CD4-positive, alpha-beta T cell treated with Interleukin-10 for 1 hour (primary cell): Measurements from ENCODE around the gene CNIH1.
"Not testable (repeated sequence)": the region's sequence is repeated elsewhere in the genome, so short reads cannot be mapped to it uniquely, and the experiment has no call there.

Experiments
- DNase-seq: peaks from one replicate; pipeline ENCODE4 v3.0.0-alpha.2; 2020

The CNIH1 gene

DNA sequence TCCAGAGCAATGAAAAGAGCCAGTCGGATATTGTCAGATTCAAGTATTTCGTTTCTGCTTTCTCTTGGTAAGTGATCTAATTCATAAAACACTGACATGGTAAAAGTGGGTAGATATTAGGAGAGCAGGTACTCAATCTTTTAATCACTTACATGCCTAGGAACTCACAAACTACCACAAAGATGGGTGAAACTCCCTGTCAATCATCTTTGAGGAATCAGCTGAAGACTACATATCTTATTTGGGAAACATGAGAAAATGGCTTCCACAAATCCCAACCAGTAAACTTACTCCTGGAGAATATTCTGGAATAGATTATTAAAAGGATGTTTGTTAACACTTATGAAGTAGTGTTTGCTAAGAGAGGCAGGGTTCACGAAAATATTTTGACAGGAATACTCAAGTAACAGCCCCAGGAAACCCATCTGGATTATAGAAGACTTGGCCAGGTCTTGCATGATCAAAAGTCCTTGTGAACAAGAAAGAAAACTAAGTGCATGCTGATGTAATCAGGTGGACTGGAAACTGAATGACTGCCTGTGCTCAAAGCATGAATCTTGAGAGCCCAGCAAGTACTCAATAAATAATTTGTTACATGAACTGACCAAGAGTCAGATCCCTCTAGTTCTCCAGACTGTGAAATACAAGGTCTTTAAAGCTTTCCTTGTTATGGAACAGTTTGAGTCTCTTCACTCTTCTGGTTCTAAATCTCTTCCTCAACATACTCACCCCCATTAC is 15.5 kb downstream of the CNIH1 start:
- no peak for DNase-seq

DNA sequence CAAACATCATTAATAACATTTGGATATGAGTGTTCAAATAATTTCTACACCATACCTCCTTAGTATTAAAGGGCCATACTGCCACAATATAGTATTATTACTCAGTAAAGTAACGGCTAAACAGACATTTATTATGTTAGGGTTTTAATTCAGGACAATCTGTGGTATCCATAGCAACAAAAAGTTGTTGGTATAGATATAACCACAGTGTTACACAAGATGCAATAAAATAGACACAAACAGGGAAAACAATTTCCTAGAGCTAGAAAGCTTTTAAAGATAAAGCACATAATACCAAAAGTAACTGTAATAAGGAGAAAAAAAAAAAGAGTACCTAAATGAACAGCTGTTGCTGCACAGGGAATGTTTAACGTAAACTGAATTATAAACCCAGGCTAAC is 16.1 kb downstream of the CNIH1 start:
- no peak for DNase-seq

DNA sequence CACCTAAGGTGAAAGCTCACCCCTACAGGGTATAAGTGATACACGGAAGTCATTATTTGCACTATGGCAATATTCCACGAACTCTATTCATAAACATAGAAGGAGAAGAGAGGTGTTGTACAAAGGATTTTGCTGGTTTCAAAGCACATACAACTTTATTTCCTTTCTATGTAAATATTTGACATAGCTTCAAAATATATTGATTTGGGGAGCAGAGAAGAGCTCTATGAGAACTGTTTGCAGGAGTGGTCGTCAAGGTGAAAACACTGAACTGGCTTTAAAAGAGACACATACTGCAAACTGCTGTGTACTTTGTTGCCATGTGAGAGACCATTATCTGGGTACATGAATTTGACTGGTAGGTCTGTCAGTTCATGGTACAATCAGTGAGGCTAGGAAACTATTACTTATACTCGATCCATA is 16.7 kb downstream of the CNIH1 start:
- no peak for DNase-seq

DNA sequence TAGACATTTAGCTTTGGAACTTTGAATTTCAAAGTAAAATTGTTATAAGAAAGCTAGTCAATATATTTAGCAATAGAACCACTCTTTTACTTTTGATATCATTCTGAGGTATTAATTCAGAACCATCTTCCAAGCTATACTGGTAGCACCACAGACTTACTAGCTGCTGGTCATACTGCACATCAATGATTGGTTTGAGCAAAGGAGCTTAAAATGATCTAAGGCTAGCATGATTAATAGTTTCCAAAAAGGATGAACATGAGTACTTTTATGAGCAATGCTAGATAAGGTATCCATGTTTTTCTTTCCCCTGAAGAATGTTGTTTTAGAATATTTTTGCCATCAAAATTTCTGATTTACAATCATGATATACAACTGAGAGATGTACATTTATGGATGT is 17.2 kb downstream of the CNIH1 start:
- no peak for DNase-seq

DNA sequence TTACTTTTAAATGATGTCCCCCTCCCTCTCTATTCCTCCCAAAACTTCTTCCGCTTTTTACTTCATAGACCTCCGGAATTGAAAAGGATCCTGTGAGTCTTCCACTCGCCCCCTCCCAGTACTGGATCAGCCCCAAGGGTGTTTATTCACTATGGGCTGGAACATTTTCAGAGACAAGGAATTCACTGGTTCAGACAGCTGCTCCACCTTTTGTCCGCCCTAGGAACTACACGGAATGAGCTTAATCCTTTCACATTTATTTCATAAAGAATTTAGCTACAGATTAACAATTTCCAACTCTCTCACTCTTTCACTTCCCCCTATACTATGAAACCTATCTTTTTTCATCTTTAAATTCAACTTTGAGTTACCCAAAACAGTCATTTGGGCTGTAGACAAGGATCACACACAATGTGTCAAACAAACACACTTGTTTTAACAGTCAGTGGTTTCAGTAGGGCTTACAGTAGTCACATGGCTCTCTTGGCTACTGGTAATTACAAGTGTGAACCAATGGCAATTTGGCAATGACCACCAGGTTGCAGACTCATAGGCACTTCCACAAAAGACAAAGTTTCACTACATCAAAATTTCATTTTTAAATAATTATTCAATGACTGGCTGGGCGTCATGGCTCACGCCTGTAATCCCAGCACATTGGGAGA is 20.6 kb downstream of the CNIH1 start:
- DNase-seq, result peak; percentile 17

DNA sequence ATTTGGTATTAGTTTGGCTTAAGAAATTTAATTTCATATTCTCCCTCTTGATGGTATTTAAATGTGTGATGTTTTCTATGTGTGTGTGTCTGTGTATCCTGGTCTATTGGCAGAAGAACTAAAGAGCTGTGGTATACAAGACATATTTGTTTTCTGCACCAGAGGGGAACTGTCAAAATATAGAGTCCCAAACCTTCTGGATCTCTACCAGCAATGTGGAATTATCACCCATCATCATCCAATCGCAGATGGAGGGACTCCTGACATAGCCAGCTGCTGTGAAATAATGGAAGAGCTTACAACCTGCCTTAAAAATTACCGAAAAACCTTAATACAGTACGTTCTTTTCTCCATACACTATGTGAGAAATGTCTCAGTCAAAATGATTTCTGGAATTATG is 29.8 kb downstream of the CNIH1 start:
- no peak for DNase-seq

DNA sequence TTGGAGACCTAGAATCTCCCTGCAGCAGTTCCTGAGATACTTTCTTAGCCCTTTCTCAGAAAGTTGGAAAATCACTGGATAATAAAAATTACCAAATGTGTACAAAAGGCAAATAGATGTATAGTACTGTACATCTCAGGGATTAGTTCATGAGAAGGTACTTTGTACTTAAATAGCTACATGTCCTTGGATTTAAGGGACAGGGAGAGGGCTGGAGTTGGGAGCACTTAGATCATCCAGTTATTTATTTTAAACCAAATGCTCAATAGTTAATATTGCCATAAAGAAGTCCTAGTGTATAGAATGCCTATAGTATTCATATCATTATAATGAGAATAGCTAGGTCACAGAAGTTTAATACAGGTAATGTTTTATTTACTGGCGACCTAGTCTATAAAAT is 31.0 kb downstream of the CNIH1 start:
- DNase-seq, result no peak

DNA sequence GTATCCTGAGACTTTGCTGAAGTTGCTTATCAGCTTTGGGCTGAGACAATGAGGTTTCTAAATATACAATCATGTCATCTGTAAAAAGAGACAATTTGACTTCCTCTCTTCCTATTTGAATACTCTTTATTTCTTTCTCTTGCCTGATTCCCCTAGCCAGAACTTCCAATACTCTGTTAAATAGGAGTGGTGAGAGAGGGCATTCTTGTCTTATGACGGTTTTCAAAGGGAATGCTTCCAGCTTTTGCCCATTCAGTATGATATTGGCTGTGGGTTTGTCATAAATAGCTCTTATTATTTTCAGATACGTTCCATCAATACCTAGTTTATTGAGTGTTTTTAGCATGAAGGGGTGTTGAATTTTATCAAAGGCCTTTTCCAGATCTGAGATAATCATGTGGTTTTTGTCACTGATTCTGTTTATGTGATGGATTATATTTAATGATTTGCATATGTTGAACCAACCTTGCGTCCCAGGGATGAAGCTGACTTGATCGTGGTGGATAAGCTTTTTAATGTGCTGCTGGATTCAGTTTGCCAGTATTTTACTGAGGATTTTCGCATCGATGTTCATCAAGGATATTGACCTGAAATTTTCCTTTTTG is 37.7 kb downstream of the CNIH1 start:
- not testable (repeated sequence) for DNase-seq

DNA sequence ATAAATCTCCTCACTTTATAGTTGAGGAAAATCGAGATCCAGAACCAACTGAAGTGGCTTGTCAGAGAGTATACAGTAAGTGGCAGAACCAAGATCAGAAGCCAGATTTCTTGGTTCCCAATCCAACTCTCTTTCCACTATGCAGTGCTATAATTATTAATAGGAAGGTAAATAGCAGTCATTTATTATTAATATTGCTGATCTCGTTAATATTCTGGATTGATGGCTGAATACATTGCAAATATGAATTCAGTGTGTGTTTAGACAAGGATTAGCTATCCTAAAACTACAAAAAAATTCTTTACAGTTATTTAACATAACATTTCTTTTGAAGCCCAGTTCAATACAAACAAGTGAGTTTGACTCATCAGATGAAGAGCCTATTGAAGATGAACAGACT is 41.6 kb downstream of the CNIH1 start:
- DNase-seq, result no peak

DNA sequence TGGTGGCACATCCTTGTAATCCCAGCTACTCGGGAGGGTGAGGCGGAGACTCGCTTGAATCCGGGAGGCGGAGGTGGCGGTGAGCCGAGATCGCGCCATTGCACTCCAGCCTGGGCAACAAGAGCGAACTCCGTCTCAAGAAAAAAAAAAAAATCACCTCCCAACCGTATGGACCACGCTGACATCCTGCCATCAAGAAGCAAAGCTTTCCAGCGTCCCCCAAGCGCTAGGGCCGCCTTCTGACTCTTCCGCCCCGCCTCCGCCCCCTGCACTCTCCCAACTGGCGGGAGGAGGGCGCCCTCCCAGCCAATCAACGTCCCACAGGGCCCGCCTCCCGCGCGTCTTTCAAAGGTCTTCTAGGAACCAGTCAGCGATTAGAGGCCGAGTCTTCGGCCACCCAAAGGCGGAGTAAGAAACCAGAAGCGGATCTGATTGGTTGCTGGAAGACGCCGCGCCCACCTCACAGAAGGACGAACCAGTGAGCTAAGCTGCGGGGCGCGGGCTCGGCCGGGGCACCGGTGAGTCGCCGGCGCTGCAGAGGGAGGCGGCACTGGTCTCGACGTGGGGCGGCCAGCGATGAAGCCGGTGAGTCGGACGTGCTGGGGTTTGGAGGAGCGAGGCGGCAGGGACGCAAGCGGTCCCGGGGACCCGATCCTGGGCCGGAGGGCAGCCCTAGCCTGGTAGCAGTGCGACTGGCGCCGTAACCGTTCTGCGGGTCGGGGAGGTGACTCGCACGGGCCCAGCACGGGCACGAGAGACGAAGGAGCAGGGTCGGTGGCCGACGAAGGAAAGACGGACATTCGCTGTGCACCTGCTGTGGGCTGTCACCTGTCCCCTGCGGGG is 44.5 kb downstream of the CNIH1 start, which contains the start of gene CDKN3:
Gene CDKN3 (plus strand): TSS at position 515 of the 843 bp plus-strand sequence. CDS start 62 bp downstream, at position 577.
- peak; percentile 98 for DNase-seq

DNA sequence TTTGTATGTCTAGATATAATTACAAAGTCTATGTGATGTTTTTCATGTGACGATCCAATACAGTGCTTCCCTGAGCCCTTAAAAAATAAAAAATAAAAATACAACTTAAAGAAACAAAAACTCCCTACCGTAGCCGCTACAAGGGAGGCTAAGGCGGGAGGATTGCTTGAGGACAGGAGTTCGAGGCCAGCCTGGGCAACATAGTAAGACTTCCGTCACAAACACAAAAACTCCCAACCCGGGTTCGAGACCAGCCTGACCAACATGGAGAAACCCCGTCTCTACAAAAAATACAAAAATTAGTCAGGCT is 45.0 kb downstream of the CNIH1 start:
- no peak for DNase-seq

DNA sequence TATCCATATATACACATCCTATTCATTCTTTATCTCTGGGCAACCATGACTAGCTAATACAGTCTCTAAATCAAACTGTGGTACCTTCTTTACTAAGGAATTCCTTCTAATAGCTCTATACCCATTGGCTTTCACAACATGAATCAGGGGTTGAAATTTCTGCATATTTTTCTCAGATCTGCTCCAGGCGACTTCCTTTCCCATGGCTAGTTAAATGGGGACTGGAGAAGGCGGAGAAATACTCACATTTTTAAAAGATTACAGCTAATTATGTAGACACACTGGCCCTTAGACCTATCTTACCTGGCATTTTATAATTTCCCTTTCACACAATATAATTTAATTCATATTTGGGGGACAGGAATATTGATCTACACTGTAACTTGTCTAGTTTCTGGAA is 45.5 kb downstream of the CNIH1 start:
- DNase-seq, result no peak

DNA sequence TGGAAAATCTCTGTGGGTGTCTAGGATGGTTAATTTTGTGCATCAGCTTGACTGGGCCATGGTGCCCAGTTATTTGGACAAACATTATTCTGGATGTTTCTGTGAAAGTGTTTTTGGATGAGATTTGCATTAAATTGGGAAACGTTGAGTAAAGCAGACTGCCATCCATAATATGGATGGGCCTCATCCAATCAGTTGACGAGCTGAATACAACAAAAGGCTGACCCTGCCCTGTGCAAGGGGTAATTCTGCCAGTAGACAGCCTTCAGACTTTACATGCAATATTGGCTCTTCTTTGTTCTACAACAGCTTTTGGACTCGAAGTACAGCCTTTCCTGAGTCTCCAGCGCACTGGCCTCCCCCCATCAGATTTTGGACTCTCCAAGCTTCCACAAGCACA is 45.9 kb downstream of the CNIH1 start:
- DNase-seq, result no peak

DNA sequence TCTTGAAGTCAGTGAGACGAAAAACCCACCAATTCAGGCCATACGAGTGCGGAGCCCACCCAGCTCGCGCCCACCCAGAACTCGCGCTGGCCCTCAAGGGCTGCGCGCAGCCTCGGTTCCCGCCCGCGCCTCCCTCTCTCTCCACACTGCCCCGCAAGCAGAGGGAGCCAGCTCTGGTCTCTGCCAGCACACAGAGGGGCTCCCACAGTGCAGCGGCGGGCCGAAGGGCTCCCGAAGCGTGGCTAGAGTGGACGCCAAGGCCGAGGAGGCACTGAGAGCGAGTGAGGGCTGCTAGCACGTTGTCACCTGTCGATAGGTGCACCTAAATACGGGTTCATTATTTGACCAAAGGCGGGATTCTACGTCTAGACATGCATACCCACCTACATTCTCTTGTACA is 46.6 kb downstream of the CNIH1 start:
- no peak for DNase-seq

DNA sequence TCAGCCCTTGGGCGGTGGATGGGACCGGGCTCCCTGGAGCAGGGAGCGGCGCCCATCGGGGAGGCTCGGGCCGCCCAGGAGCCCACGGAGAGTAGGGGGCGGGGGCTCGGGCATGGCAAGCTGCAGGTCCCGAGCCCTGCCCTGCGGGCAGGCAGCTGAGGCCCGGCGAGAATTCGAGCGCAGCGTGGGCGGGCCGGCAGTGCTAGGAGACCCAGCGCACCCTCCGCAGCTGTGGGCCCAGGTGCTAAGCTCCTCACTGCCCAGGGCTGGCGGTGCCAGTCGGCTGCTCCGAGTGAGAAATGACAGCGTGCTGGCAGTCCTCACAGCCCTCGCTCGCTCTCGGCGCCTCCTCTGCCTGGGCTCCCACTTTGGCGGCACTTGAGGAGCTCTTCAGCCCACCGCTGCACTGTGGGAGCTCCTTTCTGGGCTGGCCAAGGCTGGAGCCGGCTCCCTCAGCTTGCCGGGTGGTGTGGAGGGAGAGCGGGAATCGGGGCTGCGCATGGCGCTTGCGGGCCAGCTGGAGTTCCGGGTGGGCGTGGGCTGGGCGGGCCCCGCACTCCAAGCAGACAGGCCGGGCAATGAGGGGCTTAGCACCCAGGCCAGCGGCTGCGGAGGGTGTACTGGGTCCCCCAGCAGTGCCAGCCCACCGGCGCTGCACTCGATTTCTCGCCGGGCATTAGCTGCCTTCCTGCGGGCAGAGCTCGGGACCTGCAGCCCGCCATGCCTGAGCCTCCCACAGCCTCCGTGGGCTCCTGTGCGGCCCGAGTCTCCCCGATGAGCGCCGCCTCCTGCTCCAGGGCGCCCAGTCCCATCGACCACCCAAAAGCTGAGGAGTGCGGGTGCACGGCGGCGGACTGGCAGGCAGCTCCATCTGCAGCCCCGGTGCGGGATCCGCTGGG is 47.9 kb downstream of the CNIH1 start:
- DNase-seq, result not testable (repeated sequence)

DNA sequence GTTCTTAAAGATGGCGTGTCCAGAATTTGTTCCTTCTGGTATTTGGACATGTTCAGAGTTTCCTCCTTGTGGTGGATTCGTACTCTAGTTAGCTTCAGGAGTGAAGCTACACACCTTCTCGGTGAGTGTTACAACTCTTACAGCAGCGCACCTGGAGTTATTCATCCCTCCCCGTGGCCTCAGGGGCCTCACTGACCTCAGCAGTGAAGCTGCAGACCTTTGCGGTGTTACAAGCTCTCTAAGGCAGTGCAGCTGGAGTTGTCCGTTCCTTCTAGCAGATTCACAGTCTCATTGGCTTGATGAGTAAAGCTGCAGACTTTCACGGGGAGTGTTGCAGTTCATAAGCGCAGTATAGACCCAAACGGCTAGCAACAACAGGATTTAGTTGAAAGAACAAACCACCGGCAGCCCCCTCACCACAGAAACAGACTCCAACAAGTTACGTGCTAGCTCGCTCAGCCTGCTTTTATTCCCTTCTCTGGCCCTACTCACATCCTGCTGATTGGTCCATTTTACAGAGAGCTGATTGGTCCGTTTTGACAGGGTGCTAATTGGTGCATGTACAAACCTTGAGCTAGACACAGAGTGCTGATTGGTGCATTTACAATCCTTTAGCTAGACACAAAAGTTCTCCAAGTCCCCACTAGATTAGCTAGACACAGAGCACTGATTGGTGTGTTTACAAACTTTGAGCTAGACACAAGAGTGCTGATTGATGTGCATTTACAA is 48.9 kb downstream of the CNIH1 start:
- no peak for DNase-seq

DNA sequence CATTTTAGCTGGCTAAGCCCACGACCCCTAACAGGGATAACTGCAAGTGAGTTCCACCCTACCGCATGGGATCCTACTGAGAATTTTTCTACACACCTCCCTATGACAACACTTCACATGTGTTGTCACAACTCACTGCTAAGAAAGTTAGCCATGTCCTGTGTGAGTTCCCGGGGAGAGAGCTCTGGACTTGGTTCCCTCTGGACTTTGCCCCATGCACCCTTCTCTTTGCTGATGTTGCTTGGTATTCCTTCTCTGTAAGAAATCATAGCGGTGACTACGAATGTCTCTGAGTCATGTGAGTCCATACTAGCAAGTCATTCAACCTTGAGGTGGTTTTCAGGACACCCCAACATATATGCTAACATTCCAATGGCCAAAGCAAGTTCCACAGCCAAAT is 53.8 kb downstream of the CNIH1 start:
- no peak for DNase-seq

DNA sequence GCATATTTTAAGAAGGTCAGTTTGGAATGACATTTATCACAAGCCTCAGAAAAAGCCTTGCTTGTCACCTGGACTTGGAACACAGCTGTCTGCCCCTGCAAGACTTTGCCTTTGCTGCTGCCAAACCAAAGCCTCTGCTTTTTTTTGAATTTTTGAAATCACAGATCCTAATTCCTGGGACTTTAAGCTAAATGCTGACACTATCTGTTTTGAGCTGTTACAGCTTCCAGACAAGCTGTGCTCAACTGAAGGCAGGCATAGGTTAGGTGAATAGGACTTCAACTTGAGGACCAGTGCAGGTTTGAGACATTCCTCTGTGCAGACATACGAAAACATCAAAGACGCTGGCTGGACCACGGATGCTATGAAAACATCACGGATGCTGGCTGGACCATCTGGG is 55.6 kb downstream of the CNIH1 start:
- no peak for DNase-seq

DNA sequence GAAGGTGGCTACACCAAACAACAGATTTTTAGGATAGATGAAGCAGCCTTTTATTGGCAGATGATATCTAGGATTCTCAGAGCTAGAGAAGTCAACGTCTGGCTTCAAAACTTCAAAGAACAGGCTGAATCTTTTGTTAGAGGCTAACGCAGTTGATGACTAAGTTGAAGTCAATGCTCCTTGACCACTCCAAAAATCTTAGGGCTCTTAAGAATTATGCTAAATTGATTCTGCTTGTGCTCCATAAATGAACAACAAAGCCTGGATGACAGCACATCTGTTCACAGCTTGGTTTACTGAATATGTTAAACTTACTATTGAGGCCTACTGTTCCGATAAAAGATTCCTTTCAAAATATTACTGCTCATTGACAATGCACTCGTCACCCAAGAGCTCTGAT is 57.3 kb downstream of the CNIH1 start:
- DNase-seq, result no peak

DNA sequence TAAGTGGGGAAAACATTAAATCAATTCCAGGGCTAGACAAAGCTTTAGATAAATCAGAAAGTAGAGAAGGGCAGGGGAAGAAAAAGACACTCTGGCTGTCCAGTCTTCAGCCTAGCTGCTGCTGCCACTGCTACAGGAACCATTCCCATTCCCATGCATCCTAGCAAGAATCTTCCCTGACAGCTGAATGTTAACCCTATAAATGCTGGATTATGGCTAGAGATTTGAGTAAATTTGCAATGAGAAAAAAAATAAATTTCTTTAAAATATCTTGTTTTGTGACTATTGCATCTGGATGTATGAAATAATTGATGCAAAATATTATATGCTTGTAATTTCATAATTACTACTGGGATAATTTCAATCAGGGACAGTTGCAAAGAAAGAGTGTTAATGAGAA is 59.4 kb downstream of the CNIH1 start:
- DNase-seq, result no peak

DNA sequence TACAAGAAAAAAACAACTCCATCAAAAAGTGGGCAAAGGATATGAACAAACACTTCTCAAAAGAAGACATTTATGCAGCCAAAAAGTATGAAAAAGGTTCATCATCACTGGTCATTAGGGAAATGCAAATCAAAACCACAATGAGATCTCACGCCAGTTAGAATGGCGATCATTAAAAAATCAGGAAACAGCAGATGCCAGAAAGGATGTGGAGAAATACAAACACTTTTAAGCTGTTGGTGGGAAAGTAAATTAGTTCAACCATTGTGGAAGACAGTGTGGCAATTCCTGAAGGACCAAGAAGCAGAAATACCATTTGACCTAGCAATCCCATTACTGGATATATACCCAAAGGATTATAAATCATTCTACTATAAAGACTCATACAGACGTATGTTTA is 60.6 kb downstream of the CNIH1 start:
- not testable (repeated sequence) for DNase-seq

DNA sequence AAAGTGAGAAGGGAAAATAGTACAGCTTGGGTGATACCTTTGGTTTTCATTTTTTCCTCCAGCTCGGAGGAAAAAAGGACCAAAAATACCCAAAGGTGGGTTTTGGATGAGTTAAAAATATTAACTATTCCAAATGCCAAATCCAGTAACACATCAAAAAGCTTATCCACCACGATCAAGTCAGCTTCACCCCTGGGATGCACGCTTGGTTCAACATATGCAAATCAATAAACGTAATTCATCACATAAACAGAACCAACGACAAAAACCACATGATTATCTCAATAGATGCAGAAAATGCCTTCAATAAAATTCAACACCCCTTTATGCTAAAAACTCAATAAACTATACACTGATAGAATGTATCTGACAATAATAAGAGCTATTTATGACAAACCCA is 62.3 kb downstream of the CNIH1 start:
- not testable (repeated sequence) for DNase-seq
